ENCODE results near the gene SLC15A4.
"Not testable (repeated sequence)": the region's sequence is repeated elsewhere in the genome, so short reads cannot be mapped to it uniquely, and the experiment has no call there.

SLC15A4 gene

DNA sequence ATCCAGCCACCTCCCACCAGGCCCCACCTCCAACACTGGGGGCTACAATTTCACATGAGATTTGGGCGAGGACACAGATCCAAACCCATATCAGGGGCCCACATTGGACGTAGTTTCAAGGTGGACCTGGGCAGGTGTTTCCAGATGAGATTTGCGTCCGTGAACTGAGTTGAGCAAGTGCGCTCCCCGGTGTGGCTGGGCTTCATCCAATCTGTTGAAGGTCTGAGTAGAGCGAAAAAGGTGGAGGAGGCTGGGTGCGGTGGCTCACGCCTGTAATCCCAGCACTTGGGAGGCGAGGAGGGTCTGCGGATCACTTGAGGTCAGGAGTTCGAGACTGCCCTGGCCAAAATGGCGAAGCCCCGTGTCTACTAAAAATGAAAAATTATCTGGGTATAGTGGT lies 24.6 kb upstream of the SLC15A4 start:
- TF ChIP-seq, protein P1, sequence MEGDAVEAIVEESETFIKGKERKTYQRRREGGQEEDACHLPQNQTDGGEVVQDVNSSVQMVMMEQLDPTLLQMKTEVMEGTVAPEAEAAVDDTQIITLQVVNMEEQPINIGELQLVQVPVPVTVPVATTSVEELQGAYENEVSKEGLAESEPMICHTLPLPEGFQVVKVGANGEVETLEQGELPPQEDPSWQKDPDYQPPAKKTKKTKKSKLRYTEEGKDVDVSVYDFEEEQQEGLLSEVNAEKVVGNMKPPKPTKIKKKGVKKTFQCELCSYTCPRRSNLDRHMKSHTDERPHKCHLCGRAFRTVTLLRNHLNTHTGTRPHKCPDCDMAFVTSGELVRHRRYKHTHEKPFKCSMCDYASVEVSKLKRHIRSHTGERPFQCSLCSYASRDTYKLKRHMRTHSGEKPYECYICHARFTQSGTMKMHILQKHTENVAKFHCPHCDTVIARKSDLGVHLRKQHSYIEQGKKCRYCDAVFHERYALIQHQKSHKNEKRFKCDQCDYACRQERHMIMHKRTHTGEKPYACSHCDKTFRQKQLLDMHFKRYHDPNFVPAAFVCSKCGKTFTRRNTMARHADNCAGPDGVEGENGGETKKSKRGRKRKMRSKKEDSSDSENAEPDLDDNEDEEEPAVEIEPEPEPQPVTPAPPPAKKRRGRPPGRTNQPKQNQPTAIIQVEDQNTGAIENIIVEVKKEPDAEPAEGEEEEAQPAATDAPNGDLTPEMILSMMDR (conservative IDR thresholded peaks at IDR 0.05; ENCODE audit: low read depth, low read length), result no peak

DNA sequence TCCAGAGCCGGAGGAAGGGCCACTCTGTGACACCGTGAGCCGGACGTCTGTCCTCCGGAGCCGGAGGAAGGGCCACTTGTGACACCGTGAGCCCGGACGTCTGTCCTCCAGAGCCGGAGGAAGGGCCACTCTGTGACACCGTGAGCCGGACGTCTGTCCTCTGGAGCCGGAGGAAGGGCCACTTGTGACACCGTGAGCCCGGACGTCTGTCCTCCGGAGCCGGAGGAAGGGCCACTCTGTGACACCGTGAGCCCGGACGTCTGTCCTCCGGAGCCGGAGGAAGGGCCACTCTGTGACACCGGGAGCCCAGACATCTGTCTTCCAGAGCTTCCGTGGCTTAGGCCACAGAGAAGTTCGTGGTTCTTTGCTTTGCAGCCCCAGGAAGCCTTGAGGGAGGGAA lies 22.9 kb upstream of the SLC15A4 start:
- not testable (repeated sequence) for H3K27me3 ChIP-seq (ENCODE audit: insufficient read depth, low read depth); H3K36me3 ChIP-seq (ENCODE audit: insufficient read depth); H2AFZ ChIP-seq (ENCODE audit: low read depth); H3K27ac ChIP-seq; H3K4me3 ChIP-seq (IDR thresholded peaks at IDR 0.05; ENCODE audit: insufficient read depth, low read depth, low read length); H4K20me1 ChIP-seq (ENCODE audit: insufficient read depth); H3K4me1 ChIP-seq (ENCODE audit: low read depth, poor library complexity, severe bottlenecking); H3K9ac ChIP-seq; H3K79me2 ChIP-seq (ENCODE audit: insufficient read depth, low read depth); H3K4me2 ChIP-seq

More for the DNA sequence above, 24.6 kb upstream of the SLC15A4 start:
- Histone ChIP-seq H3K27ac (no peak overlapping the region), H3K4me3 (IDR thresholded peaks at IDR 0.05; ENCODE audit: insufficient read depth, low read depth, low read length) (no peak overlapping the region), H3K4me1 (ENCODE audit: low read depth, poor library complexity, severe bottlenecking) (no peaks in the 10 kb centered on the region), H2AFZ (ENCODE audit: low read depth) (no peak overlapping the region), H3K27me3 (ENCODE audit: insufficient read depth, low read depth) (no peaks in the 10 kb centered on the region), H3K9ac (no peak overlapping the region), H3K79me2 (ENCODE audit: insufficient read depth, low read depth) (no peaks in the 10 kb centered on the region), H3K4me2 (no peak overlapping the region), H3K36me3 (ENCODE audit: insufficient read depth) (no peaks in the 10 kb centered on the region), H4K20me1 (ENCODE audit: insufficient read depth) (no peaks in the 10 kb centered on the region)

DNA sequence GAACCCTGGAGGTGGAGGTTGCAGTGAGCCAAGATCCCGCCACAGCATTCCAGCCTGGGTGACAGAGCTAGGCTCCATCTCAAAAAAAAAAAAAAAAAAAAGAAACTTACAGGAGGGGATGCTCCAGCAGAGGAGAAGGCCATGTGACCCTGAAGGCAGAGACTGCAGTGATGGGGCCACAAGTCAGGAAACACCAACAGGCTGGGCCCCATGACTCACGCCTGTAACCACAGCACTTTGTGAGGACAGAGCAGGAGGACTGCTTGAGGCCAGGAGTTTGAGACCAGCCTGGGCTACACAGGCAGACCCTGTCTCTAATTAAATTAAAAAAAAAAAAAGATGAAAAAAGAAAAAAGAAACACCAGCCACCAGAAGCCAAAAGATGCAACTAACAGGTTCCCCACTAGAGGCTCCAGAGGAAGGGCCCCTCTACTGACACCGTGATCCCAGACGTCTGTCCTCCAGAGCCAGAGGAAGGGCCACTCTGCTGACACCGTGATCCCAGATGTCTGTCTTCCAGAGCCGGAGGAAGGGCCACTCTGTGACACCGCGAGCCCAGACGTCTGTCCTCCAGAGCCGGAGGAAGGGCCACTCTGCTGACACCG lies 20.4 kb upstream of the SLC15A4 start:
- H3K79me2 ChIP-seq (ENCODE audit: insufficient read depth, low read depth), result no peaks in the 10 kb centered on the region
- no peak overlapping the region for H3K9ac ChIP-seq
- no peaks in the 10 kb centered on the region for H3K27me3 ChIP-seq (ENCODE audit: insufficient read depth, low read depth)
- no peaks in the 10 kb centered on the region for H3K36me3 ChIP-seq (ENCODE audit: insufficient read depth)
- H3K4me1 ChIP-seq (ENCODE audit: low read depth, poor library complexity, severe bottlenecking), result peaks cover 20% of the 10 kb centered on the region
- H3K27ac ChIP-seq, result no peak overlapping the region
- TF ChIP-seq, protein P1 (conservative IDR thresholded peaks at IDR 0.05; ENCODE audit: low read depth, low read length), result no peak
- H2AFZ ChIP-seq (ENCODE audit: low read depth), result no peak overlapping the region
- no peaks in the 10 kb centered on the region for H4K20me1 ChIP-seq (ENCODE audit: insufficient read depth)
- H3K4me2 ChIP-seq, result no peak overlapping the region
- no peak overlapping the region for H3K4me3 ChIP-seq (IDR thresholded peaks at IDR 0.05; ENCODE audit: insufficient read depth, low read depth, low read length)

- TF ChIP-seq, protein P1 (conservative IDR thresholded peaks at IDR 0.05; ENCODE audit: low read depth, low read length), result no peak
Observed at GRCh38 chr12:128843538-128843937, 19.8 kb upstream of the SLC15A4 start.

GRCh38 chr12:128842579-128842978 lies 18.8 kb upstream of the SLC15A4 start:
- no peaks in the 10 kb centered on the region for H3K36me3 ChIP-seq (ENCODE audit: insufficient read depth)
- TF ChIP-seq, protein P1 (conservative IDR thresholded peaks at IDR 0.05; ENCODE audit: low read depth, low read length), result no peak
- H3K27me3 ChIP-seq (ENCODE audit: insufficient read depth, low read depth), result no peaks in the 10 kb centered on the region
- peaks cover 20% of the 10 kb centered on the region for H3K4me1 ChIP-seq (ENCODE audit: low read depth, poor library complexity, severe bottlenecking)
- no peaks in the 10 kb centered on the region for H4K20me1 ChIP-seq (ENCODE audit: insufficient read depth)
- H3K4me3 ChIP-seq (IDR thresholded peaks at IDR 0.05; ENCODE audit: insufficient read depth, low read depth, low read length), result no peak overlapping the region
- no peak overlapping the region for H3K27ac ChIP-seq
- no peaks in the 10 kb centered on the region for H3K79me2 ChIP-seq (ENCODE audit: insufficient read depth, low read depth)
- no peak overlapping the region for H3K9ac ChIP-seq
- H3K4me2 ChIP-seq, result no peak overlapping the region
- no peak overlapping the region for H2AFZ ChIP-seq (ENCODE audit: low read depth)

More at GRCh38 chr12:128843538-128843937, 19.8 kb upstream of the SLC15A4 start:
- H3K4me3 ChIP-seq (IDR thresholded peaks at IDR 0.05; ENCODE audit: insufficient read depth, low read depth, low read length), result no peak overlapping the region
- H3K4me2 ChIP-seq, result no peak overlapping the region
- H3K27ac ChIP-seq, result no peak overlapping the region
- peaks cover 20% of the 10 kb centered on the region for H3K4me1 ChIP-seq (ENCODE audit: low read depth, poor library complexity, severe bottlenecking)
- no peaks in the 10 kb centered on the region for H3K27me3 ChIP-seq (ENCODE audit: insufficient read depth, low read depth)
- no peaks in the 10 kb centered on the region for H3K36me3 ChIP-seq (ENCODE audit: insufficient read depth)
- no peak overlapping the region for H2AFZ ChIP-seq (ENCODE audit: low read depth)
- H3K9ac ChIP-seq, result no peak overlapping the region
- H4K20me1 ChIP-seq (ENCODE audit: insufficient read depth), result no peaks in the 10 kb centered on the region
- no peaks in the 10 kb centered on the region for H3K79me2 ChIP-seq (ENCODE audit: insufficient read depth, low read depth)
